Hepatocyte (in vitro differentiated cells): Measurements from ENCODE around the gene MPP4. TPM values are rescaled to one million over a fixed set of nuclear protein-coding genes. Genes with fewer than 3 reads are reported as not detected.

ENCODE experiments used
- DNase-seq: peaks from one replicate; pipeline ENCODE4 v3.0.0-alpha.2; 2016; ENCODE audit warnings: low spot score
- H2AFZ ChIP-seq: fragments of 200-600 bp; sonication (generic); 2 replicates; pipeline ENCODE4 v1.6.0; 2016; ENCODE audit warnings: antibody characterized with exemption, mild to moderate bottlenecking
- H3K27ac ChIP-seq: fragments of 200-600 bp; sonication (generic); 2 replicates; pipeline ENCODE4 v1.5.1; 2016; ENCODE audit warnings: mild to moderate bottlenecking
- H3K27me3 ChIP-seq: fragments of 200-600 bp; sonication (generic); 2 replicates; pipeline ENCODE4 v1.6.1; 2016
- H3K36me3 ChIP-seq: fragments of 200-600 bp; sonication (generic); replicated peaks from 2 replicates; pipeline ENCODE4 v1.5.1; 2016; ENCODE audit warnings: low read depth; ENCODE audit not compliant: insufficient read depth
- H3K4me1 ChIP-seq: fragments of 200-600 bp; sonication (generic); 2 replicates; pipeline ENCODE4 v1.5.1; 2016; ENCODE audit warnings: mild to moderate bottlenecking, moderate library complexity; ENCODE audit not compliant: insufficient read depth
- H3K4me2 ChIP-seq: fragments of 200-600 bp; sonication (generic); 2 replicates; pipeline ENCODE4 v1.6.0; 2016
- H3K4me3 ChIP-seq: fragments of 200-600 bp; sonication (generic); 2 replicates; pipeline ENCODE4 v1.5.1; 2016; ENCODE audit warnings: mild to moderate bottlenecking
- H3K79me2 ChIP-seq: fragments of 200-600 bp; sonication (generic); 2 replicates; pipeline ENCODE4 v1.6.0; 2017; ENCODE audit warnings: mild to moderate bottlenecking
- H3K9me2 ChIP-seq: fragments of 200-600 bp; sonication (generic); replicated peaks from 2 replicates; pipeline ENCODE4 v1.6.0; 2017; ENCODE audit warnings: mild to moderate bottlenecking; ENCODE audit not compliant: insufficient read depth
- H3K9me3 ChIP-seq: fragments of 200-600 bp; sonication (generic); 2 replicates; pipeline ENCODE4 v1.5.1; 2016; ENCODE audit warnings: low read depth, mild to moderate bottlenecking
- H4K20me1 ChIP-seq: fragments of 200-600 bp; sonication (generic); 2 replicates; pipeline ENCODE4 v1.6.0; 2016; ENCODE audit warnings: mild to moderate bottlenecking; ENCODE audit not compliant: insufficient read depth, poor library complexity, severe bottlenecking
- CTCF ChIP-seq: fragments of 200-600 bp; sonication (generic); IDR thresholded peaks from 2 replicates; pipeline ENCODE4 v1.5.1; 2016; ENCODE audit warnings: antibody characterized with exemption, mild to moderate bottlenecking; ENCODE audit not compliant: poor library complexity
- EZH2 ChIP-seq: fragments of 200-600 bp; sonication (generic); IDR thresholded peaks from 2 replicates; pipeline ENCODE4 v1.6.1; 2016; ENCODE audit warnings: antibody characterized with exemption, mild to moderate bottlenecking, borderline replicate concordance
- EZH2phosphoT487 ChIP-seq: fragments of 200-600 bp; sonication (generic); IDR thresholded peaks from one replicate; pipeline ENCODE4 v1.6.1; 2018; ENCODE audit warnings: antibody characterized with exemption, mild to moderate bottlenecking, low read depth, moderate library complexity; ENCODE audit not compliant: unreplicated experiment, severe bottlenecking
- whole genome bisulfite sequencing: methylation state at CpG from one replicate; pipeline ENCODE4 v1.1.6; 2016; ENCODE audit warnings: low lambda C conversion rate; ENCODE audit errors: missing lambda C conversion rate; 5-methylcytosine and 5-hydroxymethylcytosine counted together
- polyA plus RNA-seq: library from polyadenylated mRNA; unstranded; fragments of >200 nt; fragmentation: Nextera tagmentation; extraction: Ambion mirVana; gene quantifications from 2 replicates; pipeline ENCODE4 v1.2.1, GENCODE V29; 2016
- total RNA-seq: library from RNA; depleted of rRNA; stranded (reverse); fragments of >200 nt; gene quantifications from 2 replicates; pipeline ENCODE4 v1.2.3, GENCODE V29; 2014

MPP4 gene
- total and polyA plus RNA-seq, 2 experiments from 2014 or later, result 0.19 to 0.77 TPM

- peaks cover 10% of the 10 kb centered on the region for H3K9me3 ChIP-seq
- no peak overlapping the region for H3K4me3 ChIP-seq
- H3K9me2 ChIP-seq, result no peaks in the 10 kb centered on the region
- H3K79me2 ChIP-seq, result no peaks in the 10 kb centered on the region
- H3K4me1 ChIP-seq, result no peaks in the 10 kb centered on the region
- no peak overlapping the region for H2AFZ ChIP-seq
- H3K4me2 ChIP-seq, result no peak overlapping the region
- no peak for TF ChIP-seq CTCF
- TF ChIP-seq EZH2, result no peak
- TF ChIP-seq EZH2phosphoT487, result no peak
- DNase-seq, result no peak
- no peak overlapping the region for H3K27ac ChIP-seq
- H4K20me1 ChIP-seq, result no peaks in the 10 kb centered on the region
- H3K36me3 ChIP-seq, result no peaks in the 10 kb centered on the region
- H3K27me3 ChIP-seq, result no peaks in the 10 kb centered on the region
- WGBS, result 82% methylated on average over 4 of the region's 4 CpGs
These were observed 35.7 kb upstream of the MPP4 start for GRCh38 chr2:201734111-201734510.

- Histone ChIP-seq H3K4me1 (no peaks in the 10 kb centered on the region), H2AFZ (no peak overlapping the region), H3K9me3 (peaks cover 10% of the 10 kb centered on the region), H3K79me2 (no peaks in the 10 kb centered on the region), H3K9me2 (no peaks in the 10 kb centered on the region), H3K36me3 (no peaks in the 10 kb centered on the region), H3K27me3 (no peaks in the 10 kb centered on the region), H3K4me3 (no peak overlapping the region), H3K4me2 (no peak overlapping the region), H4K20me1 (no peaks in the 10 kb centered on the region), H3K27ac (no peak overlapping the region)
- WGBS, result 91% methylated on average over 1 of the region's 1 CpG
- no peak for TF ChIP-seq EZH2phosphoT487
- TF ChIP-seq CTCF, result no peak
- no peak for TF ChIP-seq EZH2
- DNase-seq, result no peak
These were observed 35.1 kb upstream of the MPP4 start for GRCh38 chr2:201733544-201733943.

- Histone ChIP-seq H3K4me2 (no peak overlapping the region), H4K20me1 (no peaks in the 10 kb centered on the region), H3K36me3 (no peaks in the 10 kb centered on the region), H2AFZ (no peak overlapping the region), H3K9me2 (no peaks in the 10 kb centered on the region), H3K4me3 (no peak overlapping the region), H3K27me3 (no peaks in the 10 kb centered on the region), H3K79me2 (no peaks in the 10 kb centered on the region), H3K27ac (no peak overlapping the region), H3K4me1 (no peaks in the 10 kb centered on the region), H3K9me3 (no peaks in the 10 kb centered on the region)
- TF ChIP-seq EZH2phosphoT487 (no peak), EZH2 (no peak), CTCF (no peak)
- no peak for DNase-seq
- 92% methylated on average over 5 of the region's 5 CpGs for WGBS
These were observed 32.3 kb upstream of the MPP4 start for GRCh38 chr2:201730651-201731285.
